HG02588 (cell line): Measurements from ENCODE around the gene ITFG1.
"Not testable (repeated sequence)": the region's sequence is repeated elsewhere in the genome, so short reads cannot be mapped to it uniquely, and the experiment has no call there.

Source experiments
- ATAC-seq: cut with Tn5 transposase; IDR thresholded peaks from one replicate; pipeline ENCODE4 v1.9.1; 2021; ENCODE audit warnings: mild to moderate bottlenecking, moderate library complexity; ENCODE audit not compliant: unreplicated experiment

Gene ITFG1

GRCh38 chr16:47250983-47251382 lies 209.9 kb downstream of the ITFG1 start:
- ATAC-seq: no peak

- ATAC-seq: no peak
Observed at GRCh38 chr16:47247690-47248089, 213.2 kb downstream of the ITFG1 start.

DNA sequence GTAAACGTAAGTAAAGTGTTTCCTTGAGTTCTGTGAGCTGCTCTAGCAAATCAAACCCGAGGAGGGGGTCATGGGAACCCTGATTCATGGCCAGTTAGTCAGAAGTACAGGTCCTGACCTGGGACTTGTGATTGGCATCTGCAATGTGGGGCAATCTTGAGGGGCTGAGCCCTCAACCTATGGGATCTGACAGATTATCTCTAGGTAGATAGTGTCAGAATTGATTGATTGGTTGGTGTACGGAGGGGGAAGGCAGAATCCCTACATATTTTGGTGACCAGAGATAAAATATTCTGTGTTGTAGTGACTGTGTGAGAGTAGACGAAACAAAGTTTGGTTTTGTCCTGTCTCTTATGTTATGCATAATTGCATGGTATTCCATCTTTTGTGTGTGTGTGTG lies 216.7 kb downstream of the ITFG1 start:
- ATAC-seq: no peak

DNA sequence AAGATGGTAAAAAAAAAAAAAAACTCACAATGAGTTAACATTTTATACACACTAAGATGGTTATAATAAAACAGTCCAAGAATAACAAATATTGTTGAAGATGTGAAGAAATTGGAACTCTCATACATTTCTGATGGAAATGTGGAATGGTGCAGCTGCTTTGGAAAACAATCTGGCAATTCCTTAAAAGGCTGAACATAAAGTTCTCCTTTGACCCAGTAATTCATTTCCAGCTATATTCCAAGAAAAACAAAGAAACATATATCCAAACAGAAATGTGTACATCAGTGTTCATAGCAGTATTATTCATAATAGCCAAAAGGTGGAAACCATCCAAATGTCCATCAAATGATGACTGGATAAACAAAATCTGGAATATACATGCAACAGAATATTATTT lies 219.8 kb downstream of the ITFG1 start:
- no peak for ATAC-seq

DNA sequence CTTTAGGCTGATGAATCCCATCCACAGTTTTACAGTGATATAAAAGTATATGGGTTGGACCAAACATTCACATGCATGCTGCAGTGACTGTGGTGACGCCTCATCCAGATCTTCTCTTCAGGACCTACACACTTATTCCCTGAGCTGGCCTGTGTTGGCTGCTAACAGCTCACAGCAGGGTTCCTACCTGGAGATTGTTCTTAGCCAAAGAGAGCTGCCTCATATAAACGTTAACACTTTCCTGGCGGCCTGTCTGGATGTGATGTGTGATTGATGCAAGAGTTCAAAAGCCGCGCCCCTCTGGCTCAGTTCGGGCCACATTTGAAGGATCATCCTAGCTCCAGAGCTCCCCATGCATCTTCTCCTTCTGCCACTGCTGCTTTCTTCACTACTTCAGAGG lies 224.1 kb downstream of the ITFG1 start:
- ATAC-seq: no peak

GRCh38 chr16:47230296-47230695 lies 230.6 kb downstream of the ITFG1 start:
- no peak for ATAC-seq

- no peak for ATAC-seq
Observed at GRCh38 chr16:47229053-47230050, 231.5 kb downstream of the ITFG1 start.

DNA sequence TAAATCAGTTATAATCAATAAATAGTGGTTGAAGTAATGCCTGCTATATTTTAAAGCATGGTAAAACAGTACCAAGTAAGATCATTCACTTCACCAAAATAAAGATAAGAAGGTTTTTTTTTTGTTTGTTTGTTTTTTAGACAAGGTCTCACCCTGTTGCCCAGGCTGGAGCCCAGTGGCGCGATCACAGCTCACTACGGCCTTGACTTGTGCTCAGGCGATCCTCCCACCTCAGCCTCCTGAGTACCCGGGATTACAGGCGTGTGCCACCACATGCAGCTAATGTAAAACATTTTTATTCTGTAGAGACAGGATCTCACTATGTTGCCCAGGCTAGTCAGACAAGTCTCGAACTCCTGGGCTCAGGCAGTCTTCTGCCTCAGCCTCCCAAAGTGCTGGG lies 232.6 kb downstream of the ITFG1 start:
- no peak for ATAC-seq

- ATAC-seq: no peak
Observed at GRCh38 chr16:47213761-47214440, 247.0 kb downstream of the ITFG1 start.

DNA sequence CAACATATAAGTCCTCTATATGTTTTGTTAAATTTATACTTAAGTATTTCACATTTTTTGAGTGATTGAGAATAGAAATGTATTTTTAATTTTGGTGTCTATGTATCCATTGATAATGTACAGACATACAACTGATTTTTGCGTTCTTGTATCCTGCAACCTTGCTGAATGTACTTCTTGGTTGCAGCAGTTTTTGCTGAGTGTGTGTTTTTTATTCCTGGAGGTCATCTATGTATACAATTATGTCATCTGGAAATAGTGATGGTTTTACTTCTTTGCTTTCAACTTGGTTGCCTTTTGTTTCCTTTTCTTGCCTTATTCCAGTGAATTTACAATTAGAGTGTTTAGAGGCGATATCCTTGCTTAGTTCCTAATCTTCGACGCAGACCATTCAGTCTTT lies 249.6 kb downstream of the ITFG1 start:
- ATAC-seq: no peak

- ATAC-seq: no peak
Observed at GRCh38 chr16:47204736-47205504, 255.9 kb downstream of the ITFG1 start.

- ATAC-seq: not testable (repeated sequence)
Observed at GRCh38 chr16:47203433-47203832, 257.4 kb downstream of the ITFG1 start.

DNA sequence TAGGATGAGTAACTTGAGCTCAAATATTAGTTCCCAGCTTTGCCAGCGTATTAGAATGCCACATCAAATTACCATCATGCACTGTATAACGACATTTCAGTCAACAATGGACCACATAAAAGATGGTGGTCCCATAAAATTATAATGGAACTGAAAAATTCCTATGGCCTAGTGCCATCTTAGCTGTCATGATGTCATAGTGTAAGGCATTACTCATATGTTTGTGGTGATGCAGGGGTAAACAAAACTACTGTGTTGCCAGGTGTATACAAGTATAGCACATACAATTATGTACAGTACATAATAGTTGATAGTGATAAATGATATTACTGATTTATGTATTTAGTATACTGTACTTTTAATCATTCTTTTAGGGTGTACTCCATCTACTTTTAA lies 262.7 kb downstream of the ITFG1 start:
- no peak for ATAC-seq

GRCh38 chr16:47197536-47198179 lies 263.2 kb downstream of the ITFG1 start:
- ATAC-seq: no peak

GRCh38 chr16:47196457-47196856 lies 264.4 kb downstream of the ITFG1 start:
- ATAC-seq: no peak

GRCh38 chr16:47182318-47182717 lies 278.5 kb downstream of the ITFG1 start:
- no peak for ATAC-seq

GRCh38 chr16:47181066-47181465 lies 279.8 kb downstream of the ITFG1 start:
- ATAC-seq: not testable (repeated sequence)

DNA sequence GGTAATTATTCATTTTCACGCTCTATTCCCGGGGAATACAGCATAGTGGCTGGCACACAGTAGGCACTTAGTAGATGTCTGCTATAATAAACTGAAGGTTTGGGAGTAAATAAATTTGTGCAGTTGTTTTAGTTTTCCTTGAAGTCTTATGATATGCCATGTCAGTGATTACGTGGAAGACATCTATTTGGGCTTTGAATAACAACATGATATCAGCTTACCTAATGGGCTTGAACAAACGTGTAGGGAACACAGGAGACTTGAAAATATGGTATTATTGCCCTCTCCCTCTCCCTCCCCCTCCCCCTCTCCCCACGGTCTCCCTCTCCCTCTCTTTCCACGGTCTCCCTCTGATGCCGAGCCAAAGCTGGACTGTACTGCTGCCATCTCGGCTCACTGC lies 280.8 kb downstream of the ITFG1 start:
- no peak for ATAC-seq

- no peak for ATAC-seq
Observed at GRCh38 chr16:47175152-47175551, 285.7 kb downstream of the ITFG1 start.

GRCh38 chr16:47162670-47163420 lies 298.0 kb downstream of the ITFG1 start:
- ATAC-seq: no peak
